NCI-H2171 (cell line): Measurements from ENCODE around the gene SLC5A10.

Experiments
- DNase-seq: peaks from one replicate; lab custom pipeline; 2025; lab: John Stamatoyannopoulos, UW

Gene SLC5A10

DNA sequence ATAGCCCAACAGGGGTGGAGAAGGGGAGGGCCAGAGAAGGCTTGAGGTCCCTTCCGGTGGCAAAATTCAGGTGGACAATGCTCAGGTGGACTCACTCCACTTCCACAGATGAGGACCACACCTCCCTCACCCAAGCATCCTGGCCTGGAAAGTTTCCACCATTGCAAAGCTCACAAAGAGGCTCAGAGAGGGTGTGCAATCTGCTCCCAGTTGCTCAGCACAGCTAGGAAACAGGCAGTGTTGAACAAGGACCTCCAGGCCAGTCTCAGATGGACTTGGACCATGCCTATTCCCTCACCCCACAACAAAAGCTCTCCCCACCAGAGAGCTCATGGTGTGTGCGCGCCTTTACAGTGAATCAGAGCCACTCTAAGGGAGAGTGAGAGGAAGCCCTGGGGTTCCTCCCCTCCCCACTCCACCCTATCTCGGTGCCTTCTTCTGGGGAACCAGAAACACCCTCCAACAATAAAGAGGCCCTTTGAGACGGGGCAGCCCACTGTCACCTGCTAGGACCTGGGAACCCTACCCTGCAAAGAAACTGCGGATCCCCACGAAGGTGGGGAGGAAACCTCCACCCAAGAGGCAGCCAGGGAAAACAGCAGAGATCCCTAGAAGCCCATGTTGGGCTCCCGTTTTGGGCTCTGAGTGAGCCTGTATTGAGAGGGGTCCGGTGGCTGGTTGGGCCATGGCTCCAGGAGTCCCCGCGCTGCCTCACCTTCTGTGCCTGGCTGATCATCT is 51.0 kb downstream of the SLC5A10 start:
- no peak for DNase-seq

DNA sequence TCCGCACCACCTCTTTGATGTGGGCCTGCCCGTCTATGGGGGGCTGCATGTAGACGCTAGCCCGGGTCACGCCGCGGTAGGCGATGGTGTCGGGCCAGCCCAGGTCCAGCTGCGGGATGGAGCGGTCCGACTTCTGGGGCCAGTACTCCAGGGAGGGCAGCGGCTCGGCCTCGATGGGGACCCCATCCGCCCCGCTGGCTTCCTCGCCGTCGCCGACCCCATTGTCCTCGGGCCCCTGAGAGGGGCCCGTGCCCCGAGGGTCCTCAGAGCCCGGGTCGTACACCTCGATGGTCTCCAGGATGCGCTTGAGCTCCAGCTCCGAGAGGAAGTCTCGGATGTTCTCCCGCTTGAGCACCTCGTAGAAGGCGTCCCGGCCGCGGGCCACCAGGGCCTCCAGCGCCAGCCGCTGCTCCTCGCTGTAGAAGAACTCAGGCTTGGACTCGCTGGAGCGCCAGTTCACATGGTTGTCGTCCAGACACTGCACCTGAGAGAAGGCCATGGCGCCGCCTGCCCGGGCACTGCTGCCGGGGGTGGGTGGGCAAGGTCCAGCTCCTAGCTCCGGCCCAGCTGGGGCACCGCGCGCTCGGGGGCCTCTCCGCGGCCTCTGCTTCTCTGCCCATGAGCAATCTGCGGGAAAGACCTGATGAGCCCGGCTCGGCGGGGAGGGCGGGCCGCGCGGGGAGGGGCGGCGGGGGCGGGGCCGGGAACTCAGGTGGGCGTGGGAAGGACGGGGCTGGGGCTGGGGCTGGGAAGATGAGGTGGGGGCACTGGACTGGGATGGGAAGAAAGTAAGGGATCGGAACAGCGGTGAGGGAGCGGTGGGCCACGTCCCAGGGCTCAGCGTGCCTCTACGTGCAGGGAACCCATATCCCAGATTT is 51.8 kb downstream of the SLC5A10 start:
- DNase-seq: peak; percentile 51

DNA sequence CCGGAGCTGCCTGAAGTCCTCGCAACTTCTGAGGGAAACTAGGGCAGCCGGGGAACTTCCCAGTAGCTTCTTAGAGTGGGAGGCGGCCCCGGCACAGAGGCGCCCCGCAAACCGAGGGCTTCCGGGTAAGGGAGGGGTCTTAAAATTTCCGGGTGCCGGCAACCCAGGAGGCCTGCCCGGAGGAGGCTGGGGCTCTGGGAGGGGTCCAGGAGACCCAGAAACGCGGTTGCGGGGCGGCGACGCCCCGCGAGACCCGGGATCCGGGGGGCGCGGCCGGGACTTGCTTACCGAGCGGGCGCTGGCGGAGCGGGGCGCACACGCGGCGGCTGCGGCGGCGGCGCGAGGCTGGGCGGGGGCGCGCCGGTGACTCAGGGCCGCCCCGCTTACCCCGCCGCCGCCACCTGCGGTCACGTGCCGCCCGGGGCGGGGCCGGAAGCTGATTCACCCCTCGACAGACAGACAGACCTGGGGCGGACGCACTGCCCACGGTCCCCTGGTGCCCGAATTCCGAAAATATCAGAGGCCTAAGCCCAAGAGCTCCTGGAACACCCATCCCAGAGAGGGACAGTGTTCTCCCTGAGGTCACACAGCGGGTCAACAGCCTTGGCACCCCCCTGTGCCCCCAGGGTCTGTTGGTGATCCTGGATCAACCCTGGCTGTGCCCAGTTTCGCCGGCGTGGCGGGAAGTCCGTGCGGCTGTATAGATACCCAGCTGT is 52.6 kb downstream of the SLC5A10 start, which contains the start of gene FAM83G:
Gene FAM83G (minus strand): TSS at position 344 of the 716 bp plus-strand sequence. CDS start 723 bp downstream, outside the sequence.
- DNase-seq: peak; percentile 64

DNA sequence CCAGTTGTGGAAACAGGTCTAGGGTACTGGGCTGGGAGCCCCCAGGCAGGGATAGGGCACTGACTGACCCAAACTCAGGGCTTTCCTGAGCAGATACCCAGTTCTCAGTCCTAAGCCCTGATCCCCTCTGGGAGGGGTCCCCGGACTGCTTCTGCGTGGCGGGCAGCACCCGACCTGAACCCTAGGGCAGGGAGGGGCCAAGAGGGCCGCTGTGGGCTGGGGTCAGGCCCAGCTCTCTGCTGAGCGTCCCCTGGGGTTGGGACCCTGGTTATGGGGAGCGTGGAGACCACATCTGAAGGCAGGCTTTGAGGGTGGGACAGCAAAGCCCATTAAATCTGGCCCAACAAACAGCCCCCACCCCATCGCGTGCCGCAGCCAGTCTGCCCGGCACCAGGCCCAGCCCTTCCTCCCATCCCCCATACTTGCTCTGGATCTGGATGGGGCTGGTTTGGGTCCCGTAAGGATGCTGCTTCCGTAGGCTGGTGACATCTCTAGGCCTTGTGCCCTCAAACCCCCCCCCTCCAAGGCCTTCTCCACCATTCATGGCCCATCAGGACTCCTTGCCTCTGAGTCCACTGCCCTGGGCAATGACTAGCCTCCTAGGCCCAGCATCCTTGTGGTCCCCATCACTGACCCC is 53.3 kb downstream of the SLC5A10 start:
- no peak for DNase-seq

DNA sequence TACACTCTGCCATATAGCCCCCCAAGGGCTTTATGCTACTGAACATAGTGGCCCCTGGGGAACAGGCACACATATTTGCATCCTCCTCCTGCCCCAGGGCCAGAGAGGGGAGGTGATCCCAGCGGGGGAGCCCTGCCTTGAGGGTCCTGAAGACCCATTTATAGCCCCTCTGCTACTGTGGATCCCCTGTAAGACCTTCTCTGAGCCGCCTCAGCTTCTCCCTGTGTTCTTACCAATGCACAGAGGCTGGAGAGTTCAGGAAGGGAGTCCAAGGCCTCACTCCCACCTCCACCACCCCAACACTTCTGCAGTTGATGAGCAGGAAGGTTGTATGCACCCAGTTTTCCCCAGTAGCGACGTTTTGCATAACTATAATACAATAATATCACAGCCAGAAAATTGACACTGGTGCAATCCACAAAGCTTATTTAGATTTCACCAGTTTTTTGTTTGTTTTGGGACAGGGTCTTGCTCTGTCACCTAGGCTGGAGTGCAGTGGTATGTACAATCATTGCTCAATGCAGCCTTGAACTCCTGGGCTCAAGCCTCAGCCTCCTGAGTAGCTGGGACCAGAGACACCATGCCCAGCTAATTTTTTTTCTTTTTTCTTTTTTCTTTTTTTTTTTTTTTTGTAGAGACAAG is 53.9 kb downstream of the SLC5A10 start:
- no peak for DNase-seq

DNA sequence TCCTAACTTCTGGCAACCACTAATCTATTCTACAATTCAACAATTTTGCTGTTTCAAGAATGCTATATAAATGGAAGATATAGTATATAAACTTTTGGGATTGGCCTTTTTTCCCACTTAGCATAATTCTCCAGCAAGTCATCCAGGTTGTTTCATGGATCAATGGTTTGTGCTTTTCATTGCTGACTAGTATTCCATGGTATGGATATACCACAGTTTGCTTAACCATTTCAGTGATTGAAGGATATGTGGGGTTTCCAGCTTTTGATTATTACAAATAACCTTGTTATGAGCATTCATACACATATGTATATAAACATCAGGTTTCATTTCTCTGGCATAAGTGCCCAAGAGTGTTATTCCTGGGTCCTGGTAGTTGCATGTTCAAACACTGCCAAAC is 54.7 kb downstream of the SLC5A10 start:
- DNase-seq: no peak

DNA sequence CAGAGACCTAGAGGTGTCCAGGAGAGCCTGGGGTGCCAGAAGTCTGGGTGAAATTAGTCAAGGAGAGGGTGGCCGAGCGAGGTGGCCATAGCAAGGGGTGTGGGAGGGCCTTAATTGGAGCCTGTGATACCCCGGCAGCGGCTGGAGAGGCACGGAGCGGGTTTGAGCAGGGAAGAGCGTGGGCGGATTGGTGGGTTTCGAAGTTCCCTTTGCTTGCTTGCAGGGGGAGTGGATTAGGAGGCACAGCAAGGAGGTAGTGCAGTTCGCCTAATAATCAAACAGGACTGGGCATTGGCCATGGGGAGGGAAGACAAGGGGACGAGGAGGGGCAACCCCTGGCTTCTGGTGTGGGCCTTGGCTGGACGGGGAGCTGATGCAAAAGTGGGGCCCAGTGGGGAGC is 58.0 kb downstream of the SLC5A10 start:
- DNase-seq: no peak

DNA sequence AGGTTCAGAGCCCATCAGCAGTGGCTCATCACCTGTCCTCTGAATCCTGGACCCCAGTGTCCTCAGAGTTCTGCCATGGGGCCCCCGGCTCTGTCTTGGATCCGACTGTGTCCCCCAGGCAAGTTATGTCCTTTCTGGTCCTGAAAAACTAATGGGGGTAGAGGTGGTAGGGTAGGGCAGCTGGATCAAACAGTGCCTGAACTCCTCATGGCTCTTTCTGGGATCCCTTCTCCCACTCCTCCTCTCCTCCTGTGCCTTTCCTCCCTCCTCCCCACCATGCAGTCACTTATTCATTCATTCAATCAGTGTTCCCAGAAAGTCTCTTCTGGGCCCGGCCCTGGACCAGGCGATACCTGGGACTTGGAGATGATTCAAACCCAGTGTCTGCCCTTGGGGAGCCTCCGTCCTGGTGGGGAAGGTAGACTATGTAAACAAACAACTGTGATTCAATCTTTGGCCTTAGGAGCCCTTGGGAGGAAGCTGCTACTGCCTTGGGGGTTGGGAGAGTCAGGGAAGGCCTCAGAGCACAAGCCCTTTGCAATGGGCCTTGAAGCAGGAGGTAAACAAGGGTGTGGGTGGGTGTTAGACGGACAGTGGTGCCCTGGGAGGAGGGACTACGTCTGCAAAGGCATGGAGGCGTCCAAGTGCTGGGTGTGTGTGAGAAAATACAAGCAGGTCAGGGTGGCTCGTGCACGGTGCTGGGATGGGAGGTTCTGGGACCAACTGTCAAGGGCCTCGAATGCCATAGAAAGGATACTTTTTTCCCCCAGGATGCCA is 59.0 kb downstream of the SLC5A10 start:
- DNase-seq: no peak

DNA sequence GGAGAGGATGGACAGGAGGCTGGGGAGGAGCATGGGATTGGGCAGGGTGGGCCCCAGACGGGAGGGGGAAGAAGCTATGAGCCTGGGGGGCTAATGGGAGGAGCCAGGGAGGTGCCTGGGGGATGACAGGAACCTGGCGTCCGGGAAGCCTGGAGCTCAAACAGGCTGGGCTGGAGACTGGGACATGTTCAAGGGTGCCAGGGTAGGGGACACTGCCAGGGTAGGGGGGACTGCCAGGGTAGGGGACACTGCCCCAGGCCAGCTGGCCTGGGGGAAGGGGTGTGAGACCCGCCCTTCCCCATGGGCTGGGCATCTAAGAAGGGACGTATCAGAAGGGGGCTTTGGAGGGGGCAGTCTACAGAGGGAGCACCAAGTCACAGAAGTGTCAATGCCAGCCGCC is 59.6 kb downstream of the SLC5A10 start:
- DNase-seq: no peak

DNA sequence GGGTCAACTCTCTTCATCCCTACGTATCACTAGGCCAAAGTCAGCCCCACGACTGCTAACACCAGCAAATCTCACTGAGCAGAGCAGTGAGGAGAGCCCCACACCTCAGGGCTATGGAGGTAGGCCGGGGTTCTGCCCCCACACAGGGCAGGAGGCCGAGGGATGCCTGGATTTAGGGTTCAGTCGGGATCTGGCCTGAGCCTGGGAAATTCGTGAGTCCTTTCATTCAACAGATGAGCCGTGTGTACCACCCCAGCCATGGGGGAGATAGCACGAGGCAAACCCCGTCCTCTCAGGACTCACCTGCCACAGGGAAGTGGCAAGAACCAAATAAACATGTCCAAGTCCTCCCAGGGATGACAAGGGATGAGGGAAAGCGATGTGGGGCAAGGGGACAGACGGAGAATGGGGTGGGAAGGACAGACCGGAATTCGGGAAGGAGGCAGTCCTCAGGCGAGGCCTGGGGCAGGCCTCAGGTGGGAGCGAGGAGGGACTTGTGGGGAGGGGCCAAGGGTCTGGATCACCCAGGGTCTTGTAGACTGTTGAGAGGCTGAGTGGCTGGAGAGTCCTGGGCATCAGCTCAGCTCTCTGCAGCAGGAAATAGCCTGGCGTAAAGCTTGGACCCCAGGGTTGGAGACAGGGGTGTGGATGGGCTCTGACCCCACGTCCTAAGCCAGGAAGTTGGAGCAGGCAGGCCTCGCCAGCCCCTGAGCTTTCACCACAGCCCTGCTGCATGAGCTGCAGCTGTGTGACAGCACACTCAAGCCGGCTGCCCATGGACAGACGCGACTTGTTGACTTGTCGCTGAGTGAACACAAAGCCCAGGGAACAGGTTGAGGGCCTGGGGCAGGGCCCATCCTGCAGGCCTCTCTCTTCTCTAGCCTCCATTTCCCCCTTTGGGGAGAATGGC is 60.5 kb downstream of the SLC5A10 start:
- no peak for DNase-seq

DNA sequence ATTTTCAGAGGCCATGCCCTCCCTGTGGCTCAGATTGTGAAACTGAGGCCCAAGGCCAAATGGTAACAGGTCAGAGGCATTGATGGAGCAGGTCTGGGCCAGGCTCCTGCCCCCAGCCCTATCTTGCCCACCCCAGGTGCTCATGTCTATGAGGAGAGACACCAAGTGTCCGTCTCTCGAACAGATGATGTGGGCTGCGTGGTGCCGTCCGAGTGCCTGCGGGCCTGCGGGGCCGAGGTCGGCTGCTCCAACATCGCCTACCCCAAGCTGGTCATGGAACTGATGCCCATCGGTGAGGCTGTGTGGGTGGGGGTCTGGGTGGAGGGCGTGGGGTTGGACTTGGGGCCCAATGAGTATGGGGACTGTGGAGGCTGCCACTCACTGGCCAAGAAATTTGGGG is 61.3 kb downstream of the SLC5A10 start:
- DNase-seq: no peak

DNA sequence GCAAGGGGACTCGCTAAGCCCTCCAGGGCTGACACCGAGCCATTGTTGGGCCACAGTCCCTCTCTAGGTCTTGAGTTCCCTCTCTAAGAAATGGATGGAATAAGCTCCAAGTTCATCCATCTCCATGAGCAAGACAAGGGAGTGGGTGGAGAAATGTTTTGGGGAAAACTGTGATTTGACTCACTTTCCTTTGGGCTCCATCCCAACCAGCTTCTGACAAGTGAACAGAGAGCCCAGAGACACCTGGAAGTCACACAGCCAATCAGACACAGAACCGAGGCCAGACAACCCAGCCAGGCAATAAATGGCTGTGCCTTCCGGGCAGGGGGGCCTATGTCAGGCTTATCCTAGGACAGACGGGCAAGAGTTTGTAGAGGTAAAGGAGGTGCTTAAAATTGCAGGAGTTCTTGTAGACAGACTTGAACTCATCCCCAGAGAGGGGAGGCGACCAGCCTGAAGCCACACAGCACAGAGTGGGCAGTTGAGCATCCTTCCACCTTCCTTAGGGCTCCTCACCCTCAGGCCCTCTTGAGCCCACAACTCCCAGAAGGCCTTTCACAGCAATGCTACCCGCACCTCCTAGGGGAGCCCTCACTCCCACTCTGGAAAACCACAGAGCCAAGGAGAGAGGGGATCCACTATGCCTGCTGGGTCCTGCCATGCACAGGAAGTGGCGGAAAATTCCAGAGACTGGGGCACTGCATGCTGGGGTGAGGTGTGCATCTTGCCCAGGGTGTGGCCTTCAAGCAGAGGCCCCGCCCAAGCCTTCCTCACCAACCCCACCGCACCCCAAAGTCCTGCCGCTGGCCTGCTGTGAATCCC is 62.1 kb downstream of the SLC5A10 start:
- DNase-seq: no peak

DNA sequence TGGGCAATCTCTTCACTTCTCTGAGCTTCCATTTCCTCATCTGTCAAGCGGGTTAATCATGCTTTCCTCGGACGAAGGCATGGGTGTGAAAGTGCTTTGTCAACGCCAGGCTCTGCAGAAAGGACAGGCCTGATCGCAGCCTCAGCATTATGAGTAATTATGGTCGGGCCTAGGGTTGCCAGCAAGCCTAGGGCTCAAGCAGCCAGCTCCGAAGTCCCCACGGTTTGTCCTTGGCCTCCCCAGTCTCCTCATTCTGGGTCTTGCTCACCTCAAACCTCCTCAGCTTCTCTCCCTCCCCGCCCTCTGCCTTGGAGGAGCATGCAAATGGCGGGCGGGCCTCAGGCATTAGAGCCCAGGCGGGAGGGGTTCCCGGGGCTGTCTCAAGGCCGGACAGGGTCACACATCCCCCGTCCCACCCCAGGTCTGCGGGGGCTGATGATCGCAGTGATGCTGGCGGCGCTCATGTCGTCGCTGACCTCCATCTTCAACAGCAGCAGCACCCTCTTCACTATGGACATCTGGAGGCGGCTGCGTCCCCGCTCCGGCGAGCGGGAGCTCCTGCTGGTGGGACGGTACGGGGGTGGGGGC is 62.8 kb downstream of the SLC5A10 start:
- DNase-seq: no peak

DNA sequence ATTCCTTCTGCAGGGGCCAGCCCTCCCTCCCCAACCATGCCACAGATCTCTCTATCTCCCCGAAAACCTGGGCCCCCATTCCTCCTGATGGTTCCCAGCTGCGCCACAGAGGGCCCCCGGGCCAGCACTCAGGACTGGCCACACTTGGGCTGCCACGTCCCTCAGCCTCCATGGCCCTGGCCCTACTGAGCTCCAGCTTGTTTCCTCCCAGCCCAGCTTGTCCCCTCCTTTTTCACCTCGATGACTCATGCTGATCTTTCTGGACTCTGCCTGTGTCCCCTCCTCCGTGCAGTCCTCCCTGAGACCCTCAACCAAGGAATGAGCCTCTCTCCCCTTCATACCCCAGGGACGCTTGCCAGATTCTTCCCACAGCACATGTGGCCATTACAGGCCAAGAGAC is 63.5 kb downstream of the SLC5A10 start:
- no peak for DNase-seq

DNA sequence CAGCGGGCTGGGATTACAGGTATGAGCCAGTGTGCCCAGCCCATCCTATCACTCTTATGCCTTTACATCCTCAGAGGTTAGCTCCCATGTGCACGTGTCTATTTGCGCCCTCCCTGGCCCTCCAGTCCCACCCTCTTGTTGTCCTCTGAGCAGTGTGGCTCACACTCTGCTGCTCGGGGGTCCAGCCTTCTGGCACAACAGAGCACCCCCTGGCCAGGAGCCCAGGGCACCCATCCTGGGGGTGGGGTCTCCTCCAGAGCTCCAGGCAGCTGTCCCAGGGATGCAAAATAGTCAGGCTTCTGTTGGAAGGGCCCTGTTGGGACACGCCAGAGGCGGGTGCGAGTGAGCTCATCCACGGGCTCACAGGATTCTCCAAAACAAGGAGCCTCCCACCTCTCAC is 64.3 kb downstream of the SLC5A10 start:
- DNase-seq: no peak

DNA sequence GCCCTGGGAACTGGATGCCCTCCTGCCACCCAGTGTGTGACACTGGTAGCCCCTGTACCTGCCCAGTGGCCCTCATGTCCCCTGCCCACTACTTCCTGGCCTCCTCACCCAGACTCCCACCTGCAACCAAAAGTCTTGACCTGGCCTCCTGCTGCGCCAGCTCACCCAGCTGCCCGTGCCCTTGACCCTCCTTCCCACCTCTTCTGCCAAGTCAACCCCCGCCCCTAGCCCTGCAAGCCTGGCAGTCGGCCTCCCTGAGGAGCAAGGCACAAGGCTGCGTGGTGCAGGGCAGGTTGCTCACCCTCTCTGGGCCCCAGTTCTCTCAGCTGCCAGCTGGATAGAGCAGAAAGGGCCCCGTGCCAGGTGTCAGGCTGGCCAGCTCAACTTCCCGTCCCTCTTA is 64.9 kb downstream of the SLC5A10 start:
- no peak for DNase-seq

DNA sequence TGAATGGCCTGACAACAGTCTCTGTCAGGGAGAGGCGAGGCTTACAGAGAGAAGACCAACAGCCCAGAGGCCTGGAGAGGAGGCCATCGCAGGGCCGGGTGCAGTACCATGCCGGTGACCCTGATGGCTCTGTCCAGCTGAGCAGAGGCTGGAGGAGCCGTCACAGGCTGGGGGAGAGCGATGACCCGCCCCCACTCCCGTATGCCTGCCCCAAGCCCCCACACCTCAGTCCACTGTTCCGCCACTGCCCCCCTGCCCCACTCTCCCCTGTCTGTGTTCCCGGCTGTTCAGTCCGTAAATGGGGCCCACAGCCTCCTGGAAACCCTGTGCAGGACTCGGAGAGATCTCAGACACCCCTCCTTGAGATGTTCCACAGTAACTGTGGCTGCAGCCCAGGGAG is 65.4 kb downstream of the SLC5A10 start:
- no peak for DNase-seq

DNA sequence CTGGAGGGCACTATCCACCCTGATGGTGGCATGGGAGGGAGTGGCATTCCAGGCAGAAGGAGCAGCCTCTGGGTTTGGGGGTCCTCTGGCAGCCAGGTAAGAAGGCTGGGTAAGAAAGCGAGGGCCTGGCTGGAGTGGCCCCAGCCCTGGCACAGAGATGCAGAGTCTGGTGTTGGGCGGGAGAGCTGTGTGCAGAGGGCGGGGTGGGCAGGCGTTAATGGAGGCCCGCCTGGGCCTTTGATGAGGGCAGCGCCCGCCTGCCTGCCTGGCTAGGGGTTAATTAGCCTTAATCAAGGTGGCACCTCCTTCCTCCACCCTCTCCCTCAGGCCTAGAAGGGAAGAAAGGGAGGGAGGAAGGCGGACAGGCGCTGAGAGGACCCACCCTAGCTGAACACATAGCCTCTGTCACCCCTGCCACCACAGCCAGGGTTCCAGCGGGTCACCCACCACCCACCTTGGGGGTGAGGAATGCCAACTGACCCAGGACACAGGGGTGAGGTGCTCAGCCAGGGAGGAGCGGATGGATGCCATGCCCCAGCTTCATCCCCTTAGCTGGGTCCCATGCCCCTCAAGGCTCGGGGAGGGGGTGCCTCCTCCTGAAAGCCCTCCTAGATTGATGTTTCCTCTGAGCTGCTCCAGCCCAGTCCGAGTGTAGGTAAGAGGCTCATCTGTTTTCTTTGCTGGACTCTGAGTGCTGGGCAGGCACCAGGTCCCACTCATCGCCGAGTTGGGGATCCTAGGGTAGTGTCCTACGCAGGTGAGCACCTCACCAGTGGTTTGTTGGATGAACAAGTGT is 66.0 kb downstream of the SLC5A10 start:
- DNase-seq: no peak
